GM18951 (cell line): ENCODE data around the gene RNF19B.

ENCODE experiments used
- POLR2A ChIP-seq: IDR thresholded peaks from 4 replicates; pipeline ENCODE4 v1.6.1; 2011; ENCODE audit warnings: mild to moderate bottlenecking; ENCODE audit not compliant: insufficient read length, insufficient read depth; ENCODE audit errors: extremely low read depth
- in situ Hi-C: fragments of 300-500 bp; cut with MboI; formaldehyde crosslinking; loops from one replicate; pipeline ENCODE4 v1.12.0; 2022; ENCODE audit warnings: low sequenced_read_pairs, mixed read lengths, inconsistent platforms; ENCODE audit not compliant: unreplicated experiment

RNF19B gene

DNA sequence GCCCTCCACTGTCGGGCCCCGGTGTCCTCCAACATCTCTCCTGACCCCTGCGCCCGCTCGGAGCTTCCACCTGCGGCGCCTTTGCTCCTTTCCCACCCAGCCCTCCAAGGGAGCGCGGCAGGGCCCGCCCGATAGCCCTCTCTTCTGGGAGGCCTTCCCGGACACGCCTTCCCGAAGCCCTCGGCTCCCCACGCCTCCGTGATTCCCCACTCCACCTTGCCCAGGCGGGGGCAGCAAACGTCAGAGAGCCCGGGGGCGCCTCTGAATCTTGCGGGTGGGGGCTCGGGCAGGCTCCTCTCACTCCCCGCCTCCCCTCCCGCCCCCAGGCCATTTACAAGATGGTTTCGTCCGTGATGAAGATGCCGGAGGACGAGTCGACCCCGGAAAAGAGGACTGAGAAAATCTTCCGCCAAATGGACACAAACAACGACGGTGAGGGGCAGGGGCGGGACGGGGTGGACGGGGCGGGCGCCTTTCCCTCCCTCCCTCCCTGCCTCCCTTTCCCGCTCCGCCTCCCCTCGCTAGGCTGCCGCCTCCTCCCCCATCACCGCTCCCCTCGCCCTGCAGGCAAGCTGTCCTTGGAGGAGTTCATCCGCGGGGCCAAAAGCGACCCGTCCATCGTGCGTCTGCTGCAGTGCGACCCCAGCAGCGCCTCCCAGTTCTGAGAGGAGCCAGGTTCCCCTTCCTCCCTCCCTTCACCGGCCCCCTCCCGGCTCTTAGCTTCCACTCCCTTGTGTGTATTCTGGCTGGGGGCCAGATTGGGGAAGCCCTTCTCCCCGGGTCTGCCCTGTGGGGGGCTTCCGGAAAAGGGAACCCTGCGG is 71.2 kb downstream of the RNF19B start:
- no peak for TF ChIP-seq POLR2A
- in situ Hi-C loops: no loop called here

DNA sequence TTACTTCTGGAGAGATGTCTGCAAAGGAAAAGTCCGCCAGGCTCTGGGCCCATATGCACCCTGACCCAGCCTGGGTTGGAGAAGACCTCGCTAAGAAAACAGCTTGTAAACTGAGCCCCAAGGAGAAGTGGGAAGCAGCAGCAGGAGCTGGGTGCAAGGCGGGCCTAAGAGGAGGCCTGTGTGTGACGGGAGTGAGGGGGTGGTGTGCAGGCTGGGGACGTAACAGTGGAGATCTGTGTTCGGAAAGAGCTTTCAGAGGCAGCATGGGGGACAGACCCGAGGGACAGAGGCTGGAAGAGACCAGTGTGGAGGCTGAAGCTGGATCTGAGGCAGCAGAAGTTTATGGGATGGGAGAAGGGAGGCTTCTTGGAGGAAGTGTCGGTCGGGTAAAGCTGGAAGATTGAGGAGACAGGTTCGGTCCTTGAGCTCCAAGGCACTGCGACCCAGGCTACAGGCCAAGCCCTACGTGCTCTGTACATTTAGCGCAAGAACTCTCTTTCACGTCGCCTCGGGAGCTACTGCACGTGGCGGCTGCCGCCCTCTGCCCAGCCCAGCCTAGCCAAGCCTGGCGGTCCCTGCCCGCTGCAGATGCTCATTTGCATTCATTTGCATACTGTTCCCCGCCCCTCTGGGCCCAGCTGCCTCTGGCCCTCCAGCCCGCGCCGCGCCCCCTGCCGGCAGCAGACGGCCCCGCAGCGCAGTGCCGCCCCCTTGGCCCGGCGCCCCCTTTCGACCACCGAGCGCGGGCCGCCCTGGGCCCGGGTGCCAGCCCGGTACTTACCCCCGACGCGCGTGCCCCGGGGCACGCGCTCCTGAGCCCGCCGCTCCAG is 72.0 kb downstream of the RNF19B start:
- in situ Hi-C loops: no loop called here
- TF ChIP-seq POLR2A: no peak

DNA sequence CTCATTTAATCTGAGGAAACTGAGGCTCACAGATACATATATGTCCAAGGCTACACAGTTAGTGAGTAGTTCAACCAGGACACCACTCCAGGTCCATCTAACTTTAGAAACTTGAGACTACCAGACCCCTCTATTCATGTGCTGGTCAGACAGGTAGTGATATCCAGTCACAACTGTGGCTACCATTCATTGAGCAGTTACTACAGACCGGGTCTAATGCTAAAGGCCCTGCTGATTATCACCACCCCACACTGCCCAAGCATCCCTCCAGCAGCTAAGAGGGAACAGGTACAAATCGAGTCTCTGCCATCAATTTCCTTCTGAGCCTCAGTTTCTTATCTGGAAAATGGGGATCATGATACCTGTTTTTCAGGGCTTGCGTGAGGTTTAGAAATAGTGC is 73.0 kb downstream of the RNF19B start:
- no peak for TF ChIP-seq POLR2A
- in situ Hi-C loops: no loop called here

DNA sequence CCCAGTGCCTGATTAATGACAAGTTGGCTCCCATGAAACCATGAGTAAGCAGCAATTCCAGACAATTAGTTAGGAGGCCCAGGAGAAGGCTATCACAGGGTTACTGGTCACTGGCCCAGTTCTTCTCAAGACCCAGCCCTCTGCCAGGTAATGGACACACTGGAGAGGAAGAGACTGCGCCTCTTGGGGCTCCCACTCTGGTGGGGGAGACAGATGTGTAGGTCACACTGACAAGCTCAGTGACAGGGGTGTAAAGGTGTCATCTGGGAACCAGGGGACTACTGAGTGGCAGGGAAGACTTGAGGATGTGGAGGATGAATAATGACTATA is 73.4 kb downstream of the RNF19B start:
- TF ChIP-seq POLR2A: no peak
- in situ Hi-C loops: no loop called here

DNA sequence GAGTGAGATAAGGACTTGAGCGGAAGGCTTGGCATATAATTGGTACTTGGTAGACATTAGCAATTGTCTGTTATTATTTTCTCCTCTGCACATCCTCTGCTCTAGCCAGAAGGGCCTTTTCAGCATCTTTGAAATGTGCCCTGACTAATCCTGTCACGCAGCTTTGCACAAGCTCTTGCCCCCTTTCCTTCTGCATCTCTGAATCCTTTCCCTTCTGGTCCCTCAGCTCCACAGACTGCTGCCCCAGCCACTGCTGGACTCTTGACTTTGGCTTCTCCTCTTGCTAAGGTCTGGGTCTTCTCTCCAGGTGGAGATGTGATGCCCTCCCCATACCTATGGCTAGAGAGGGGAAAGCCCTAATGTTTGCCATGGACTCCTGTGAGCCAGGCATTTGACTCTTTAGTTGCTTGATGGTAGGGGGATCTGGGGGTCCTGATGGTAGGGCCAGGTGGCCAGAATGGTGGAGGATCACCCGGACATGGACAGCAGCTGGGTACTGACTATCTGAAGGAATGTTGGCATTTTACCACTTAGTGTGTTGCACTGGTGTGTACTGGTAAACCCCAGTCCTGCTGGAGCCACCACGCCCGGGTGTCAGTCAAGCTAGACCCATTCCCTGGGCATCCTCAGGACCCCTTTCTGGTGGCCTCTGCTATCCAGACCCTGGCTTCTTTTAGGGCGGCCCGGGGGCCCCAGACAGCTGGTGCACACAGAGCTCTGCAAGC is 73.9 kb downstream of the RNF19B start:
- in situ Hi-C loops: no loop called here
- TF ChIP-seq POLR2A: no peak

DNA sequence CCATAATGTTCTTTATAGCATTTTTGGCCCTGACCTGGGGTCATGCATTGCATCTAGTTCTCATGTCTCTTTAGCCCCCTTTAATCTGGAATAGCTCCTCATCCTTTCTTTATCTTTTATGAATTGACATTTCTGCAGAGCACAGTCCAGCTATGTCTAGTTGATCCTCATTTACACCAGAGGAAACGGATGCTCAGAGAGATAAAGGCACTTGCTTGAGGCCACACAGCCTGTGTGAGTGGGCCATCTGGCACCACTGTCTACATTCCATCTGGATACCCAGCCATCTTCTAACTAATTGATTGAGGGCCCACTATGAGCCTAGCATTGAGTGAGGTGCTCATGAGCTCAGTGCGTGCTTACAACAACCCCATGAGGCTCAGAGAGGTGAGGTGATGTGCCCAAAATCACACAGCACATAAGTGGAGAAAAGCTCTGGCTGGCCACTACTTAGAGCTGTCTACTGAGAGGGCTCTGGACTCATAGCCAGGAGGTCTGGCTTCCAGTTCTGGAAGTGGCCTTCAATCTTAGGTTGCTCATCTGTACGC is 74.8 kb downstream of the RNF19B start:
- no peak for TF ChIP-seq POLR2A
- in situ Hi-C loops: no loop called here

DNA sequence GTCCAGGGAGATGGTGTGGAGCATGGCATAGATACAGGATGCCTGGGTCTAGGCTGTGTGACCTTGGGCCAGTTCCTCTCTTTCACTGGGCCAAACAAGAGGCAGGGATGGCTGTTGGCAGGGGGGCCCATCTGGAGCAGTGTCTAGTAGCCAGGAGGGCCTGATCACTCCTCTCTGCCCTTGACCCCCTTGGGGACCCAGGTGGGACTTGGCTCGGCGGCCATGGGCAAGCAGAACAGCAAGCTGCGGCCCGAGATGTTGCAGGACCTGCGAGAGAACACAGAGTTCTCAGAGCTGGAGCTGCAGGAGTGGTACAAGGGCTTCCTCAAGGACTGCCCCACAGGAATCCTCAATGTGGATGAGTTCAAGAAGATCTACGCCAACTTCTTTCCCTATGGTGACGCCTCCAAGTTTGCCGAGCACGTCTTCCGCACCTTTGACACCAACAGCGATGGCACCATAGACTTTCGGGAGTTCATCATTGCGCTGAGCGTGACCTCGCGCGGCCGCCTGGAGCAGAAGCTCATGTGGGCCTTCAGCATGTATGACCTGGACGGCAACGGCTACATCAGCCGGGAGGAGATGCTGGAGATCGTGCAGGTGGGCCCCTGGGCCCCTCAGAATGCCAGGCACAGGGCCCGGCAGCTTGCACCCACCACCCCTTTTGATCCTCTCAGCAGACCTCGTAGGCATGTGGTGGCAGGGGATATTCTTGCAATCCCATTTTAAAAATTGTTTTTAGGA is 75.8 kb downstream of the RNF19B start:
- in situ Hi-C loops: no loop called here
- no peak for TF ChIP-seq POLR2A

DNA sequence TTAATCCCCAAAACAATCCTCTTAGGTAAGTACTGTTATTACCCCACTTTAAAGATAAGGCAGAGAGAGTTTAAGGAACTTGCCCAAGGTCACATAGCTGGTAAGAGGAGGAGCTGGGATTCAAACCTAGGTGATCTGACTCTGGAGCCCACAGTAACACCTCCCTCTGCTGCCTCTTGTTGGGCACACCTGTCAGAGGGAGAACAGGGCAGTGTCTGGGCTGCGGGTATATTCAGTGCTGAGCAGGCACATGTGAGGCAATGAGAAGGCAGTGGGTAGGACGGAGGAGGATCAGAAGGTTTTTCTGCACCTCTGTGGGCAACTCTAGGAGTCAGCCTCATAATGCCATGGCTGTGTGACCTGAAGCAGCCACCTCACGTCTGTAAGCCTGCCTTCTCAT is 76.5 kb downstream of the RNF19B start:
- TF ChIP-seq POLR2A: no peak
- in situ Hi-C loops: no loop called here

DNA sequence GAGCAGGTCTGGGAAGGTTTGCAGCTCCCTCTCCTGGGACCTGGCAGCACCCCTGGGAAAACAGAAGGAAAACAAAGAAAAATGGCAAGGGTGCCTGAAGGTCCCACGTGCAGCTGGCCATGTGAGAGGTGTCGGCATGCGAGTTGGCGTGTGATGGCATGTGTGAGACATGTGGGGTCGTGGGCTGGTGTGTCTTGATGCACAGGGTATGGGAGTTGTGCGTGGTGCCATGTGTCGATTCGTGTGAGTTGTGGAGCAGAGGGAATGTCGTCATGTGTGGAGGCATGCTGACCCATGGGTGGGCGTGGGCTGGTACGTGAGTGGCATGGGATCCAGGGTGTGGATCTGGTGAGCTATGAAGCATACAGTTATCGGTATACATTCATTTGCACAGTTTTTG is 77.0 kb downstream of the RNF19B start:
- in situ Hi-C loops: no loop called here
- no peak for TF ChIP-seq POLR2A

DNA sequence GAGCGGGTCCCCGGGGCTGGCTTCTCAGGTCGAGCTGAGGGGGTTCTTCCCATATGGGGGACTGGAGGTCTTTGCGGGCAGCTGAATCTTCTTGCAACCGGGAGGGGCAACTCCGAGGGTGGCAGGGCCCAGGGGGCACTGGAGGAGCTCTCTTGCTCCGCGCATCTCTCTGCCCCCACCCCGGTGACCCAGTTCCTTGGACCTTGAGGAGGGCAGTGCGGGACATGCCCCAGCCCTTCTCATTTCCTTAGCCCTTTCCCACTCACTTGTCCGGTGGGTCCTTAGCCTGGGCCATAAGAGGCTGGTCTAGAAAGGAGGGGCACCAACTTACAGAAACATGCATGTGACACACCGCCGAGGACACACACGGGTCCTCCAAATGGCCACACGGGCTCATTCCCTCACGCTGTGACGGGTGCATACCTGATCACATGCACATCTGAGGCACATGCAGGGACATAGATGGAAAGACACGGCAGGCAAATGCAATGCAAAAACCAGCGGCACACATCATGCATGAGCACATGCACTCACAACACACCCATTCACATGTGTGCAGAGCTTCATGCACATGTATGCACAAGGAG is 77.7 kb downstream of the RNF19B start:
- in situ Hi-C loops: no loop called here
- no peak for TF ChIP-seq POLR2A
